Neural crest cell (in vitro differentiated cells): ENCODE results near the gene NDUFC1. TPM values are rescaled to one million over a fixed set of nuclear protein-coding genes. Genes with fewer than 3 reads are reported as not detected.
"Not testable (repeated sequence)": the region's sequence is repeated elsewhere in the genome, so short reads cannot be mapped to it uniquely, and the experiment has no call there.

Experiments
- DNase-seq: peaks from one replicate; pipeline ENCODE4 v3.0.0; 2021; ENCODE audit warnings: low read depth, mixed read lengths, low spot score
- H3K27ac Mint-ChIP-seq: one replicate; pipeline ENCODE4 v1.8.0; 2021; ENCODE audit warnings: mild to moderate bottlenecking, mixed read lengths; ENCODE audit not compliant: unreplicated experiment
- H3K27me3 Mint-ChIP-seq: 2 replicates; pipeline ENCODE4 v1.8.0; 2021; ENCODE audit warnings: low read depth, mild to moderate bottlenecking, mixed read lengths
- H3K36me3 Mint-ChIP-seq: 2 replicates; pipeline ENCODE4 v1.8.0; 2021; ENCODE audit warnings: low read depth, mild to moderate bottlenecking, mixed read lengths
- H3K4me1 Mint-ChIP-seq: 2 replicates; pipeline ENCODE4 v1.8.0; 2021; ENCODE audit warnings: mixed read lengths
- H3K4me3 Mint-ChIP-seq: one replicate; pipeline ENCODE4 v1.8.0; 2021; ENCODE audit warnings: mild to moderate bottlenecking, mixed read lengths
- H3K9me3 Mint-ChIP-seq: 2 replicates; pipeline ENCODE4 v1.8.0; 2021; ENCODE audit warnings: mixed read lengths
- total RNA-seq: library from RNA; stranded (reverse); gene quantifications from 2 replicates; pipeline ENCODE4 v1.2.1, GENCODE V29; 2021
- TF ChIP-seq, protein P1 (sequence below): fragments of 200-600 bp; sonication (generic); conservative IDR thresholded peaks from 2 replicates; pipeline ENCODE4 v1.5.0; 2021; ENCODE audit warnings: antibody characterized with exemption, mild to moderate bottlenecking

The NDUFC1 gene
- total RNA-seq, 1 donor from 2014 or later = 54.4 TPM

DNA sequence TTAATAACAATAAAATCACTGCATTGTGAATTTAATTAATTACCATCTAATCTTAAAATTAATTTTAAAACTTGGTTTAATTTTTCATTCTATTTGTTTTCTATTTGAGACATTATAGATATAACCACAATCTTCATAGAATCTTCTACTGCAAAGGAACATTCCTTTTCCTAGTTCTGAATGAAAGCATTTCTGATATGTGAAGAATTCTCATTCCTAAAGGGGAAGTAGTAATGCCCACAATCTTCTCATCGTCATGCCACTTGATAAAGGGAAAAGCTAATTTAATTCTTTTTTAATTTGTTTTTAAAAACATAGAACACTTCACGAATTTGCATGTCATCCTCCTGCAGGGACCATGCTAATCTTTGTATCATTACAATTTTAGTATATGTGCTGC, 45.9 kb downstream of the NDUFC1 start:
- H3K27me3 Mint-ChIP-seq = no peaks in the 10 kb centered on the region
- H3K4me1 Mint-ChIP-seq = no peaks in the 10 kb centered on the region
- H3K9me3 Mint-ChIP-seq = no peaks in the 10 kb centered on the region
- H3K36me3 Mint-ChIP-seq = no peaks in the 10 kb centered on the region
- no peak overlapping the region for H3K4me3 Mint-ChIP-seq
- TF ChIP-seq, protein P1, sequence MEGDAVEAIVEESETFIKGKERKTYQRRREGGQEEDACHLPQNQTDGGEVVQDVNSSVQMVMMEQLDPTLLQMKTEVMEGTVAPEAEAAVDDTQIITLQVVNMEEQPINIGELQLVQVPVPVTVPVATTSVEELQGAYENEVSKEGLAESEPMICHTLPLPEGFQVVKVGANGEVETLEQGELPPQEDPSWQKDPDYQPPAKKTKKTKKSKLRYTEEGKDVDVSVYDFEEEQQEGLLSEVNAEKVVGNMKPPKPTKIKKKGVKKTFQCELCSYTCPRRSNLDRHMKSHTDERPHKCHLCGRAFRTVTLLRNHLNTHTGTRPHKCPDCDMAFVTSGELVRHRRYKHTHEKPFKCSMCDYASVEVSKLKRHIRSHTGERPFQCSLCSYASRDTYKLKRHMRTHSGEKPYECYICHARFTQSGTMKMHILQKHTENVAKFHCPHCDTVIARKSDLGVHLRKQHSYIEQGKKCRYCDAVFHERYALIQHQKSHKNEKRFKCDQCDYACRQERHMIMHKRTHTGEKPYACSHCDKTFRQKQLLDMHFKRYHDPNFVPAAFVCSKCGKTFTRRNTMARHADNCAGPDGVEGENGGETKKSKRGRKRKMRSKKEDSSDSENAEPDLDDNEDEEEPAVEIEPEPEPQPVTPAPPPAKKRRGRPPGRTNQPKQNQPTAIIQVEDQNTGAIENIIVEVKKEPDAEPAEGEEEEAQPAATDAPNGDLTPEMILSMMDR = no peak
- no peak for DNase-seq
- H3K27ac Mint-ChIP-seq = no peak overlapping the region

DNA sequence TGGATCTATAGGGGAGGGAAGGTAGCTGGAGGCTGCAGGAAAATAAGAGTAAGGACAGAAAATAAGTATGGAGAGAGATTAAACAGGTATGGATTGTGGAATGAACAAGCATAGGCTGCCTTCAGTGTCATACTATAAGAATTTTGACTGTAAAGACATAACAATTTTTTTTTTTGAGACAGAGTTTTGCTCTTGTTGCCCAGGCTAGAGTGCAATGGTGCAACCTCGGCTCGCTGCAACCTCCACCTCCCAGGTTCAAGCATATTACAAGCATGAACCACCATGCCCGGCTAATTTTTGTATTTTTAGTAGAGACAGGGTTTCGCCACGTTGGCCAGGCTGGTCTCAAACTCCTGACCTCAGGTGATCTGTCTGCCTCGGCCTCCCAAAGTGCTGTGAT, 46.7 kb downstream of the NDUFC1 start:
- not testable (repeated sequence) for H3K27me3 Mint-ChIP-seq, H3K4me1 Mint-ChIP-seq, H3K36me3 Mint-ChIP-seq, DNase-seq, H3K27ac Mint-ChIP-seq, H3K9me3 Mint-ChIP-seq, H3K4me3 Mint-ChIP-seq

DNA sequence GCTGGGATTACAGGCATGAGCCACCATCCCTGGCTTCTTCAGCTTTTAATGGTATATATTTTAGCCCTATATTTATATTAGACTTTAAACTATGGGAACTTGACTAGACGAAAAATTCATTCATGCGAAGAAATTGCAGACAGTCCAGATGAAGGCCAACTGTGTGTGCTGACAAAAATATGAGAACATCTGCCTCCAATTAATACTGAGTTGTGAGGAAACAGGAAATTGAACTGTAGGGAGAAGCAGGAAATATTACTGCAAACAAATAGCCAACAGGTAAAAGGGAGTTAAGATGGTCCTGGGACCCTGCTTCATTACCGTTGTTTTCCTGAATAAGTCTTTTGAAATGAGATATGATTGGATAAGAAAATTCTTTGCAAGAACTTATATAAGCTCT, 48.6 kb downstream of the NDUFC1 start:
- Mint-ChIP-seq H3K27me3 (no peaks in the 10 kb centered on the region), H3K4me3 (no peak overlapping the region), H3K9me3 (no peaks in the 10 kb centered on the region), H3K27ac (no peak overlapping the region), H3K4me1 (no peaks in the 10 kb centered on the region), H3K36me3 (no peaks in the 10 kb centered on the region)
- no peak for DNase-seq
- TF ChIP-seq, protein P1 = no peak

DNA sequence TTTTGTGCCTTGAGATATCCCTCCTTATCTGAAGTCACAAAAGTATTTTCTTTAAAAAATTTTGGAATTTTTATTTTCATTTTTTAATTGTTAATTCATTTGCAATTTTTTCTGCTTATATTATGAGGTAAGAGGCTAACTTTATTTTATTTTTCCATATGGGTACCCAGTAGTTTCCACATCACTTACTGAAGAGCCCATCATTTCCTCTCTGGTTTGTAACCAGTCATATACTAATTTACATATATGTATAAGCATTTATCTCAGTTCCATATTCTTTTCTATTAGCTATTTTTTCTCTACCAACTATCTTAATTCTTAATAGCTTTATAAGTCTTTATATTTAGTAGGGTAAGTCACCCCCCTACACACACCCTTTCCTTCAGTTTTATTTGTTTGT, 49.2 kb downstream of the NDUFC1 start:
- TF ChIP-seq, protein P1 = no peak
- Mint-ChIP-seq H3K4me3 (no peak overlapping the region), H3K27me3 (no peaks in the 10 kb centered on the region)

DNA sequence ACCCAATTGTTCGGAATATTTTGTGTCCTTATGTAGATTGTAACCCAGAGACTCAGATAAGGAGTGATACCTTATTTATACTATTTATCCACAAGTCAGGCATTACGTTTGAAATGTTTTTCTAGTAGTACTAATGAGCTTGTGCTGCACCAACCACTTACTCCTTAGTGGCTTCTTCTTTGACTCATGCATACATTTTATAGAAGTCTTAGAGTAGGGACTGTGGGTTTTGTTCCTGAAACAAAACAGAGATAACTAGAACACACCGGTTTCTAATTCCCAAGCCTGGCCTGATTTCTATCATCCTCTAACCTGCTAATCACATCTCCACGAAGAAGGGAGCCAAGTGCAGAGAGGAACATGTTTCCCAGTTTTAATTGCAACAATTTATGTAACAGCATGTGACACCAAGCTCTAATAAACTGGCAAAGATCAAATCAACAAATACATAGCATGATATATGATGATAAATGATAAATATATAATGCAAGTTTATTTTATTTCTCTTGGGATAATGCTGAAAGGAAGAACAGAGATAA, 54.5 kb downstream of the NDUFC1 start:
- TF ChIP-seq, protein P1 = no peak
- no peak for DNase-seq
- Mint-ChIP-seq H3K27ac (no peak overlapping the region), H3K4me1 (no peaks in the 10 kb centered on the region), H3K9me3 (no peaks in the 10 kb centered on the region), H3K36me3 (no peaks in the 10 kb centered on the region), H3K27me3 (no peaks in the 10 kb centered on the region), H3K4me3 (no peak overlapping the region)

More for the DNA sequence above, 49.2 kb downstream of the NDUFC1 start:
- Mint-ChIP-seq H3K4me1 (no peaks in the 10 kb centered on the region), H3K9me3 (no peaks in the 10 kb centered on the region), H3K27ac (no peak overlapping the region), H3K36me3 (no peaks in the 10 kb centered on the region)
- DNase-seq = no peak

DNA sequence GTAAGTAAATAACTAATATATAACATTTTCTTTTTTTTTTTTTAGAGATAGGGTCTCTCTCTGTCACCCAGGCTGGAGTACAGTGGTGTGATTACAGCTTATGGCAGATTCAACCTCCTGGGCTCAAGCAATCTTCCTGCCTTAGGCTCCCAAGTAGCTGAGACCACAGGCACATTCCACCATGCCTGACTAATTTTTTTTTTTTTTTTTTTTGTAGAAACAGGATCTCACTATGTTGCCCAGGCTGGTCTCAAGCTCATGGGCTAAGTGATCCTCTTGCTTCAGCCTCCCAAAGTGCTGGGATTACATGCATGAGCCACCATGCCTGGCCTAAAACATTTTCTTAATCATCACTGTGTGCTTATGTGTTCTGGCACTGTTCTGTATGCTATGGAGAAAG, 55.0 kb downstream of the NDUFC1 start:
- no peak for DNase-seq
- Mint-ChIP-seq H3K9me3 (no peaks in the 10 kb centered on the region), H3K36me3 (no peaks in the 10 kb centered on the region), H3K4me3 (no peak overlapping the region), H3K27me3 (no peaks in the 10 kb centered on the region), H3K4me1 (no peaks in the 10 kb centered on the region), H3K27ac (no peak overlapping the region)
- TF ChIP-seq, protein P1 = no peak
